H1 (cell line): ENCODE data around the gene MAPT. TPM values are rescaled to one million over a fixed set of nuclear protein-coding genes. Genes with fewer than 3 reads are reported as not detected.
A peak's percentile ranks its signal among the peaks of the same experiment; 100 is the strongest.

ENCODE experiments used
- ASH2L ChIP-seq: fragments of 200-600, 300-600 bp; sonication (generic); IDR thresholded peaks from one replicate; pipeline ENCODE4 v1.7.1; 2017; ENCODE audit warnings: low read length
- BACH1 ChIP-seq: IDR thresholded peaks from 2 replicates; pipeline ENCODE4 v1.6.1; 2012; ENCODE audit warnings: low read length, improper control_type of control experiment
- BCL11A ChIP-seq, 2 experiments: IDR thresholded peaks; one replicate each; pipeline ENCODE4 v1.6.1; 2011; ENCODE audit warnings: low read depth in 2 of 2, low read length in 2 of 2, mild to moderate bottlenecking in 2 of 2
- BRCA1 ChIP-seq: IDR thresholded peaks from 2 replicates; pipeline ENCODE4 v1.6.1; 2012; ENCODE audit warnings: low read depth, low read length, improper control_type of control experiment
- CBX5 ChIP-seq: fragments of 300-800, 300-1000 bp; sonication (generic); IDR thresholded peaks from 2 replicates; pipeline ENCODE4 v1.7.1; 2016; ENCODE audit warnings: antibody characterized with exemption, low read length, low read depth
- CREB1 ChIP-seq: IDR thresholded peaks from 2 replicates; pipeline ENCODE4 v1.6.1; 2012; ENCODE audit warnings: inconsistent platforms
- CTBP2 ChIP-seq: IDR thresholded peaks from 2 replicates; pipeline ENCODE4 v1.7.0; 2011; ENCODE audit warnings: borderline replicate concordance, mild to moderate bottlenecking, moderate library complexity, mixed read lengths, low read length; ENCODE audit not compliant: insufficient read depth, insufficient read length
- EGR1 ChIP-seq: IDR thresholded peaks from 2 replicates; pipeline ENCODE4 v1.6.1; 2011; ENCODE audit warnings: low read depth, low read length, borderline replicate concordance
- EZH2 ChIP-seq: fragments of 200-600 bp; sonication (generic); IDR thresholded peaks from 2 replicates; pipeline ENCODE4 v1.7.1; 2012; ENCODE audit warnings: low read depth, mild to moderate bottlenecking, moderate library complexity, low read length, inconsistent platforms; ENCODE audit not compliant: severe bottlenecking
- JUN ChIP-seq: IDR thresholded peaks from 2 replicates; pipeline ENCODE4 v1.6.1; 2011; ENCODE audit warnings: low read depth, mild to moderate bottlenecking, improper control_type of control experiment, low read length
- JUND ChIP-seq: IDR thresholded peaks from 2 replicates; pipeline ENCODE4 v1.6.1; 2011; ENCODE audit warnings: mild to moderate bottlenecking, improper control_type of control experiment, low read length
- KDM4A ChIP-seq: IDR thresholded peaks from one replicate; pipeline ENCODE4 v1.7.1; 2012; ENCODE audit warnings: low read depth, mild to moderate bottlenecking, moderate library complexity, low read length, inconsistent platforms; ENCODE audit not compliant: severe bottlenecking
- KDM5A ChIP-seq: fragments of 200-600 bp; IDR thresholded peaks from 2 replicates; pipeline ENCODE4 v1.7.1; 2012; ENCODE audit warnings: mild to moderate bottlenecking, low read length, inconsistent platforms, mixed read lengths
- NRF1 ChIP-seq: IDR thresholded peaks from 2 replicates; pipeline ENCODE4 v1.6.1; 2011; ENCODE audit warnings: mild to moderate bottlenecking, low read depth, low read length, improper control_type of control experiment
- PHF8 ChIP-seq: fragments of 200-600 bp; sonication (generic); conservative IDR thresholded peaks from 2 replicates; pipeline ENCODE4 v1.7.1; 2012; ENCODE audit warnings: low read depth, mild to moderate bottlenecking, inconsistent platforms, low read length, moderate library complexity
- POU5F1 ChIP-seq: IDR thresholded peaks from 2 replicates; pipeline ENCODE4 v1.6.1; 2011; ENCODE audit warnings: low read depth, mild to moderate bottlenecking, low read length, moderate library complexity
- RAD21 ChIP-seq, 2 experiments: IDR thresholded peaks in 1 of 2; conservative IDR thresholded peaks in 1 of 2; 2 replicates each; pipeline ENCODE4 v1.6.1; 2011; ENCODE audit warnings: low read depth in 2 of 2, low read length in 2 of 2, improper control_type of control experiment in 1 of 2, inconsistent platforms in 1 of 2, mild to moderate bottlenecking in 1 of 2, moderate library complexity in 1 of 2
- RBBP5 ChIP-seq: IDR thresholded peaks from 2 replicates; pipeline ENCODE4 v1.7.1; 2012; ENCODE audit warnings: low read depth, mild to moderate bottlenecking, inconsistent platforms, low read length, moderate library complexity, borderline replicate concordance
- RXRA ChIP-seq: IDR thresholded peaks from 2 replicates; pipeline ENCODE4 v1.6.1; 2011; ENCODE audit warnings: low read depth, mild to moderate bottlenecking, low read length, moderate library complexity; ENCODE audit not compliant: insufficient read depth
- SIRT6 ChIP-seq: IDR thresholded peaks from one replicate; pipeline ENCODE4 v1.7.1; 2012; ENCODE audit warnings: low read length, inconsistent platforms
- SIX5 ChIP-seq: IDR thresholded peaks from 2 replicates; pipeline ENCODE4 v1.6.1; 2011; ENCODE audit warnings: mild to moderate bottlenecking, low read depth, low read length
- SP2 ChIP-seq: IDR thresholded peaks from 2 replicates; pipeline ENCODE4 v1.6.1; 2012; ENCODE audit warnings: mild to moderate bottlenecking, low read length, inconsistent platforms
- SP4 ChIP-seq: IDR thresholded peaks from 2 replicates; pipeline ENCODE4 v1.6.1; 2012; ENCODE audit warnings: low read length, inconsistent platforms
- TAF1 ChIP-seq: IDR thresholded peaks from 2 replicates; pipeline ENCODE4 v1.6.1; 2011; ENCODE audit warnings: mild to moderate bottlenecking, low read depth, low read length
- TBP ChIP-seq: IDR thresholded peaks from 2 replicates; pipeline ENCODE4 v1.6.1; 2011; ENCODE audit warnings: low read depth, low read length, improper control_type of control experiment
- TEAD4 ChIP-seq: IDR thresholded peaks from 2 replicates; pipeline ENCODE4 v1.6.1; 2012; ENCODE audit warnings: low read depth, low read length, inconsistent platforms, mixed read lengths
- YY1 ChIP-seq: IDR thresholded peaks from 2 replicates; pipeline ENCODE4 v1.6.1; 2011; ENCODE audit warnings: low read depth, mild to moderate bottlenecking, low read length
- polyA plus RNA-seq, 7 experiments: library from polyadenylated mRNA; depleted of rRNA in 3 of 7; stranded (reverse) in 5 of 7; unstranded in 2 of 7; fragments of >200 nt in 5 of 7; fragments of 200-250 nt in 2 of 7; gene quantifications; 1 replicate in 5 of 7; 2 replicates in 1 of 7; 4 replicates in 1 of 7; pipeline versions ENCODE4 v1.2.1 to v1.2.3, GENCODE V29; 2011 to 2013; ENCODE audit warnings: missing spikeins in 2 of 7, mixed read lengths in 2 of 7
- total RNA-seq: library from RNA; stranded (reverse); fragmentation: NEBNext Ultra II Directional; extraction: Animal tissue kit (Norgen Biotek cat#: 25700); gene quantifications from 2 replicates; pipeline ENCODE4 v1.2.1, GENCODE V29; 2021

MAPT gene
- total and polyA plus RNA-seq, 2 of the 8 experiments (the other 6 are each of a cell fraction or from before 2014, with no cell fraction given) = 0.54 to 1.7 TPM

- TF ChIP-seq NRF1 = no peak
- no peak for TF ChIP-seq PHF8
- TF ChIP-seq RXRA = no peak
- TF ChIP-seq SP4 = no peak
- no peak for TF ChIP-seq POU5F1
- TF ChIP-seq JUN = no peak
- TF ChIP-seq YY1 = 0 out of 2 replicates have a peak, but pooled peaks have one; percentile 17
- peak; percentile 54 for TF ChIP-seq ASH2L
- no peak for TF ChIP-seq CBX5
- peak; percentile 99 for TF ChIP-seq BACH1
- no peak for TF ChIP-seq SP2
- TF ChIP-seq BCL11A (IDR thresholded peaks at IDR 0.05; ENCODE audit: low read depth in 2 of 2, low read length in 2 of 2) = no peak
- TF ChIP-seq SIX5 = no peak
- peak; percentile 79; the same call in 1 of the 2 replicates for TF ChIP-seq JUND
- TF ChIP-seq EZH2 = no peak
- peak; percentile 19 for TF ChIP-seq KDM4A
- TF ChIP-seq TEAD4 = no peak
- no peak for TF ChIP-seq TAF1
- no peak for TF ChIP-seq SIRT6
- peak; percentile 57 for TF ChIP-seq CREB1
- peak; percentile 55 to 67 for TF ChIP-seq RAD21 (IDR thresholded peaks at IDR 0.05 in 1 of 2, conservative IDR thresholded peaks at IDR 0.05 in 1 of 2; ENCODE audit: low read depth in 2 of 2, low read length in 2 of 2)
- no peak for TF ChIP-seq EGR1
- TF ChIP-seq RBBP5 = no peak
- no peak for TF ChIP-seq TBP
- no peak for TF ChIP-seq BRCA1
- no peak for TF ChIP-seq CTBP2
- no peak for TF ChIP-seq KDM5A
Measured at GRCh38 chr17:45948881-45949624, 54.7 kb downstream of the MAPT start (continued).
